UCSD-AML1 (cell line): Measurements from ENCODE around the gene ADAMTS6.
"Not testable (repeated sequence)": the region's sequence is repeated elsewhere in the genome, so short reads cannot be mapped to it uniquely, and the experiment has no call there.

Source experiments
- DNase-seq: peaks from one replicate; lab custom pipeline; 2025; ENCODE audit not compliant: unreplicated experiment; lab: John Stamatoyannopoulos, UW

ADAMTS6 gene

DNA sequence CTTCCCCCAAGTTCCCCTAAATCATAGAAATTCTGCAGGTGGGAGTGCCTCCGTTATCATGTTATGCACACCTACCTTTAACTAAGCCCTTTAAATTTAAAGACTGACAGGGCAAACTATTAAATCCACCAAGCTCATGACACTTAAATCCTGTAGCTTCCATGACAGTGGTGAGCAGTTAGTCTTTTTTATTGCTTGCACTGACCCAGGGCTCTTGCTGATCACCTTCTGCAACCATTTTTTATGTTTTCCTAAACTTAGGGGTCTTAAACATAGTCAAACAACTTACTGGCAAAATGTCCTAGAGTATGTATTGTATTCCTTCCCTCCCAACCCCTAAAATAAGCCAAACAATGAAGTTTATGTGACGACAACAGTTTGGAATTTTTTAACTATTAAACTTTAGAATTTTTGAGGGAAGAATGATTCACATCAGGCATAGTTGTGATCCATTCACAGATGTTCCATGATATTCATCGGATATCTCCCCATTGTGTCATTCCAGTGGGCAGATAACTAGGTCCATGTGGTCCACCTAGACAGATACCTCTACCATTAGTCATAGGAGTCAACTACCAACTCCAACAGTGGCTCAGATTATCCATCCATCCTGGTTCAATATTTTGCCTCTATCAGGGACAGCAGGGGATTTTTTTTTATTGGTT, 283.1 kb downstream of the ADAMTS6 start:
- DNase-seq: no peak

DNA sequence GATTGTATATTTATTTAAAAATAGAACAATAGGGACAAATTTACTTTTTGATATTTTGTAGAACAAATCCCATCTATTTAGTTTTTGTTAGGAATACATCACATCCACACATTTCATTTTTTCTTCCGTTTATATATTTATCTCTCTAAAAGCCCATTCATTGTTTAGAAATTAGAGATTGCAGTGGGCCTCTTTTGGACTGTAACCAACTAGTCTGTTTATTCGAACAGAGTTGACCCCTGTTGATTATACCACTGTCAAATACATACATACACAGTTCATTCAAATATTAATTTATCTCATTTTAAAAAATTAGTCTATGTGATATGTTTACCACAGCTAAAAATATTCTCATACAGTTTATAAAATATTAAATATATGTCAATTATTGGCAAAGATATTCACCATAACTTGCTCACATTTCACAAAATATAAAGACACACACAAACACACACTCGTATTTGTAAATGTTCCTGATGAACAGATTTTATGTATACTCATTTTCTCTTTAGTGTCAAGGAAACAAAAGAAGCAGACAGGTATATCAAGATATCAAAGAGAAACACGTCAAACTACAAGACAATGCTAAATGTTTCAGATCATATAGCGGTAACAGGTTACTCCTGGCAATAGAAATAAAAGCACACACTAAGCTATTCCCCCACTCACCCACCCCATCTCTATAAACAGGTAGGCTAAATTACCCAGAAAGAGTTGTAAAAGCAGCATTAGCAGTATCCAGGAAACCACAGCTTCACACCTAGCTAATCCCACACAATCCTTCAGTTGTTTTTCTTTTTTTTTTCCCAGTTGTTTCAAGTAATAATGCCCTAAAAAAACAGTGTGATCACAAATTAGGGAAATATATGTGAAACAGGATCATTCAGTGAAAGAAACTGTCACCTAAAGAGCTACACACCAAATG, 283.9 kb downstream of the ADAMTS6 start:
- DNase-seq: no peak

DNA sequence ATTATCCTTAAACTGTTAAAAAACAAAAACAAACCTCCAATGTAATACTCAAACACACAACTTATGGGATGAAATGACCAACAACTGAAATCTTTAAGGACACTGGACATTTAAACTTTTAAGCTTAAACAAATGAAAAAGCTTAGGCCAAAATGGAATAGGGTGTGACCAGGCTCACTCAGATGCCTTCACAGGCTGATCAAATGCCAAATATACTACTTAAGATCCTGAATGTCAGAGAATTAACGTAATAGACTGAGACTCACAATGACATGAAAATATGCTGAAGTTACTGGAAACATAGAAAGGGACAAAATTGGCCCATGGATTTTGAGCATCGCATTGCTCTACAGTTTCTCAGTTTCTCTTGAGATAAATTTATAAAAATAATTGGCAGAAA, 286.8 kb downstream of the ADAMTS6 start:
- DNase-seq: no peak

DNA sequence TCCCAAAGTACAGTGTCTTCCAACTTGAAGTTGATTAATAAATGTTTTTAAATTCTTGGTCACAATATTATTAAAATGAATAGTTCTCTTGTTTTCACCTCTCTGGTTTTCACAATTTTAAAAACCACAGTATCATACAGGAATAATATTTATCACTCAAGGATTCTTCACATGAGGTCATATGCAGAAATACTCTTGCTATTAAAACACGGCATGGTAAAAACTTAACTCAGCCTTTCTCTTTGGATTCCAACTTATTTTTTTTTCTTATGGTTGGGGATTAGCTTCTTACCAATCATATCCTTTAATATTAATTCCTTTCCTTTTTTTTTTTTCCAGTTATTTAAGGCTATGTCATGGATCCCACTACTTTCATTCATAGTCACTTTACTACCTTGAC, 289.4 kb downstream of the ADAMTS6 start:
- no peak for DNase-seq

DNA sequence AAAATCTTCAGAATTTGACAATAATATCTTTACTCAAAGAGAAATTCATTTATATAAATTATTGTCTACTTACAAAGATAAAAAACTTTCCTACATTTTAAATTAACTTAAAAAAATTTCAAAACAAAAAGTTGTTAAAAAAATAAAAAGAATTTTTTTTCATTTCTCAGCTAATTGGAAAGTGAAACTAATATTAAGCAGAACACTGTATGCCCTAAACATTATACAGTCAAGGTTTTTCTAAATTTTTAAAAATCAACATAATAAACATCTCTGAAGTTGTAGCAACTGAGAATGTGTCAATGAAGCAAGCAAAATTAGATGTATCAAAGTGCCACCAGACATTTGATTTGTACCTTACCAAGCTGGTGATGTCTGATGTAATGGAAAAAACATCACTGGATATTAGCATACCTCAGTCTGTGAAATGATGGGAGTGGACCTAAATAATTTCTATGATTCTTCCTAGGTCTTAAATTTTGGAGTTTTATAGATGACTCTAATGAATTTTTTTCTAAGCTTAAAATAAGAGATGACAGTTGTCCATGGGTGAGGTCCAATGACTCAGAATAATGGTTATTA, 290.1 kb downstream of the ADAMTS6 start:
- no peak for DNase-seq

DNA sequence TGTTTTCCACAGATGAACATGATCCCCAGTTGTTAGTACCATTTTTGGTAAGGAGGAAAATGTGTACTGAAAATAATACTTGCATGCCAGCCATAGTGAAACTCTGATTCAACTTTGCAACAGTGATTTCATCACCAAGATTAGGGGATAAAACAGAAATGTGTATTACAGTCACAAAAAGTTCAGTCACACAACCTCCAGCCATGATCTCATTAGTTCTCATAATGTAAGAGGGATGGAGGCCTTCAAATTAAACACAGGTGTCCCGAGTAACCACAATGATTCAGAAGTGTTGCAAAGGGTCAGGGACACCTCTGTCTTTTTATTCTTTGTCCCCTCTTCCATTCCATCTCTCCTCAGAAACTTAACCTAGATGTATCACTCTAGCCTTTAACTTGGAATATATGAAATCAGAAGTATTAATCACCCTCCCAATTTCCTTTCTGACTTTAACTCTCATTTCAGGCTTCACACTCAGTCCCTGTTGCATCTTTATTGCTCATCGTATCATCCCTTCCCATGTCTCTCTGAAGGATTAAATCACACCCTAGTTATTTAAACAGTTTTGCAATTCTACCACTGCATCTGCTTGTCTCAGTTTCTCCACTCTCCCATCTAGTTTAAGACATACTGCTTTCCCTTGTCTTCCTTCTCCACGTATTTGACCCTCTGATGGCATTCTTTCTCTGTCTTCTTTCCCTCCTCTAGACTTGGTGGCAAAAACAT, 291.2 kb downstream of the ADAMTS6 start:
- DNase-seq: no peak

DNA sequence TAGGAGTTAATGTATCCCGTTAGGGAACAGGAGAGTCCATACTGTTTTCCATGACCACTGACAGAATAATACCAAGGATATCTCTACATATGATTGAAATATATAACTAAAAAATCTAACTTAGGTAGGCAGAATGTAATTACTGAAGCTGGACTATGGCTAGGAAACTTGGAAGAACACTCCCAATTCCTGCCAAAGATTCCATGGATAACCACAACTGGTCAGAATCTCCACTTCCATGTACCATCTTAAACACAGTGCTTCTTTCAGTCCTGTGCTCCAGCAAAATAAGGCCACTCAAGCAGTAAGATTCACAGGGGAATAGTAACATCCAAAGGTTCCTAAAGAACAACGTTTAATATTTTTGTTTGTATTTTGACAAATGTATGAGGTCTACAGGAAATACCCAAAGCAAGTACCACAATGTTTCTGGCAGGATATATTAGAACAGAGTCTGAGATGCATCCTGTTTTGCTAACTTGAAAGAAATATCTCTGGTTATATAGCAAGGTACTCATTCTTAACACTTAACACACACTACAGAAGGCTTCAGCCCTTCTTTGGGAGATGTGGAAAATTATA, 295.0 kb downstream of the ADAMTS6 start:
- DNase-seq: no peak

DNA sequence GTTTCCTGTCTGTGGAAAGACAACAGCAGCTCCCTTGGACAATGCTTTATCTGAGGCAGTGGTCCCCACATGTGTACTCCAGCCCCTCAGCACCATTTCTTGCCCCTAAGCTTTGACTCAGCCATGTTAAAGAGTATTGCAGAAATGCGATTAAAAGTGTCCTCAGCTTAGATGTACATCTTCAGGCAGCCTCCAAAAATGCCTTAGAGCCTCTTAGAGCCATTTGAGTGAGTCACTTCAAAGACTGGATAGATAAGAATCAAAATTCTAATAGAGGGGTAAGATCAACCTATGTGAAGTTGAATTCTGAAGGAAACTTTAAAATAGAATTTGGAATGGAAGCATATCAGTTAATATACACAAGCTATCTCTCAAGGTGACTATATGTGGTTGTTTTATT, 296.3 kb downstream of the ADAMTS6 start:
- DNase-seq: no peak

DNA sequence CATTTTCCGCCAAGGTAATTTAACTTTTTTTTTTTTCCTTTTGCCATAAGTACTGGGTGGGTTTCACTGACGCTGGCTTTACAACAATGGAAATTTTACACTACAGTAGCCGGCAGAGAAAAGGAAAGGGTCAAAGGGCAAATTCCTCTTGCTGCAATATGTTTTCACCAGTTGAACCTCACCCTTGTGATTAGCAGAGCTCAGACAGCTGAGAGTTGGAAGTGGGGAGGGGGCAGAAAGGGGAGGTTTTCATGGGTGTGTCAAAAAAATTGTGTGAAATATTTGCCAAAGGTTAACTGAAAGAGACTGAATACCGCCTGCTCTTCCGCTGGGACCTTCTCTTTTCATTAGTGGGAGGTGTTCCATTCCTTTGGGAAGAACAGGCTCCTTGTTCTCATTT, 296.9 kb downstream of the ADAMTS6 start:
- no peak for DNase-seq

DNA sequence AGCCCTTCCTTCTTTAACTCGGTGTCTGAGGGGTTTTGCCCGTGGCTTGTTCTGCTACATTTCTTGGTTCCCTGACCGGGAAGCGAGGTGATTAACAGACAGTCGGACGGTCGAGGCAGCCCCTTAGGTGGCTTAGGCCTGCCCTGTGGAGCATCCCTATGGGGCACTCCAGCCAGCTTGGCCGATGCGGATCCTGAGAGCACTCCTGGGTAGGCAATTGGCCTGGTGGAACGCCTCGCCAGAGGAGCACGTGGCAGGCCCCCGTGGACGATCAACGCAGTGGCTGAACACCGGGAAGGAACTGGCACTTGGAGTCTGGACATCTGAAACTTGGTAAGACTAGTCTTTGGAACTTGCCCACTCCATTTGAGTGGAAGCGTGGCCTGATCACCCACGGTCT, 307.5 kb downstream of the ADAMTS6 start:
- not testable (repeated sequence) for DNase-seq

DNA sequence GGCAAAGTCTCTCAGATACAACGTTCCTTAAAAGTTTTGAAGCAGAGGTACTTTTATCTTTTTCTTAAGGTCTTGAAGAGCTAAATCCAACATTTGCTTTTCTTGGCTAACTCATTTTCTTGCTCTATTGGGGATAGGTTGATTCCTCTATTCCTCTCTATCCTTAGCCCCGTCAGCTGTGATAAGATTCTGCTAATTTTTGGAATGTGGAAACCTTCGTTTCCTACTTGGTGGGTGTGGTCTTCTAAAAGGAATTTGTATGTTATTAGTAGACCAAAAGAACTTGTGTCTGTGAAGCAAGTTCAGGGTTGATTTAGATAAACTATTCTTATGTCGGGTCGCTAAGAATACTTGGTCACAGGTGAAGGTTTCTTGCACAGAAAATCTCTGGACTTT, 308.6 kb downstream of the ADAMTS6 start:
- no peak for DNase-seq

DNA sequence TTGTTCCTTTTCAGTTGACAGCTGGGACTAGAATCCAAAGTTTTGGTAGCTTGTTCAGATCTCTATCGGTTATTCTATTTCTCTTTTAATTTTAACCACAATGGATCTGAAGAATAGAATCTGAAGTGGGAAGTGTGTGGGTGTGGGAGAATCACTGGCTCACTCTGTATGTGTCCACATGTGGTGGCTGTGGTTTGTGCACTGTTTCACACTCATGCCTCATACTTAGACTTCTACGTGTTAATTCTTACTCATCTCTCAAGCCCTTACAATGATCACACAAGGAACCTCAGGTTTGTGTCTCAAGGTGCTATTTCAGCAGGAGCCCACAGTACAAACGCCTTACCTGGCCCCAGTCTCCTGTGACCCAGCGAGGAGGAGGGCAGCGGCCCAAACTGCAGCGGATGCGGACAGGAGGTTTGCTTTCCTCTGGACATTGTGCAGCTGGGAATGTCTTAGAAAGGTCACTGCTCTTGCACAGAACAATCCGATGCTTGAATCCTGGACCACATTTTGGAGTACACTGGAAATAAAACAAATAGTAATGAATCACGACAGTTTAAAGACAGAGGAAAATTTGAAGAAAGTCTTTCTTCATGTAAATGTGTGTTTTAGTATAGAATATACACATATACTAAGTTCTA, 309.1 kb downstream of the ADAMTS6 start:
- DNase-seq: no peak

DNA sequence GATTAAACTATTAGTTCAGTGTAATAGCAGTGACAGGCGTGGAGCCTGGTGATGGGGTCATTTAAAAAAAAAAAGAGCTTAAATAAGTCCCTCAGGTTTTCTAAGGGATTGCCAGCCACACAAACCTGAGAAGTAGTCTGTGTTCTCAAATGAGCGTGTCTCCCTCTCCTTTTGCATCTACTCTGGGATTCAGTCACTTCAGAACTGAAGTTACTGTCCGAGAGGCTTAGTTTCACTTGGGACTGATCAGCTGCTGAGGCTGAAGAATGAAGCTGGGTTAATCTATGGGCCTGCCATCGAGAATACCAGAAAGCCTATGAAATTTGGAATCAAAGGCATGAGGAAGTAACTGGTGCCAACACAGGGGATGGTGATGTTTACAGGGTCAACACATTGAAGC, 310.1 kb downstream of the ADAMTS6 start:
- no peak for DNase-seq

DNA sequence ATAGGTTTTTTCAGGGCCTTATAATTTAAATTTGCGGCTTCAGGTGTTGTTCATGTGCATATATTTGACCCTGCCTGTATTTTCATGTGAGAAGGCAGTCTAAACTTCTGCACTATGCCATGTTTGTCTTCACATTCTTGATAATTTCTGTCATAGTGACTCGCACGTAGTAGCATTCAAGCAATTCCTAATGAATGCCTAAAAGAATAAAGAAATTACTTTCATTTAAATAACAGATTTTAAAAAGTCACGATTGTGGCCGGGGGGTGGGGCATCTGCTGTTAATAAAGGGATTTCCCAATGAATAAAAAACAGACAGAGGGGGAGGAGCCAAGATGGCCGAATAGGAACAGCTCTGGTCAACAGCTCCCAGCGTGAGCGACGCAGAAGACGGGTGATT, 318.0 kb downstream of the ADAMTS6 start:
- DNase-seq: no peak

DNA sequence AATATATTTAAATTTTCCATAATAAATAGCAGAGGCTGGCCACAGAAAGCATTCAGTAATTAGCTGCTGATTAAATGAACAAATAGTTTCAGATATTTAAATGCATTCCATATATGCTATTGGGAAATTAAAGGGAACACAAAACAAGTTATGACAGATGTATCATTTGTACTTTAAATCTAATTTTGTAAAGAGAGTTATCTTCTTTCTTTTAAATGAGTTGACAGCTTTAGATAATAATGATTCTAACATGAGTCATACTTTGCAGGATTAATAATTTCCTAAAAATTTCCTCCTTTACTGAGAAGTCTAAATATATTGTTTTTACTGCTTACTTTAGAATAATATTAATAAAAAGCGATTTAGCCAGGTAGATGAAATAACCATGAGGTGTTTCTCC, 320.1 kb downstream of the ADAMTS6 start:
- DNase-seq: no peak

DNA sequence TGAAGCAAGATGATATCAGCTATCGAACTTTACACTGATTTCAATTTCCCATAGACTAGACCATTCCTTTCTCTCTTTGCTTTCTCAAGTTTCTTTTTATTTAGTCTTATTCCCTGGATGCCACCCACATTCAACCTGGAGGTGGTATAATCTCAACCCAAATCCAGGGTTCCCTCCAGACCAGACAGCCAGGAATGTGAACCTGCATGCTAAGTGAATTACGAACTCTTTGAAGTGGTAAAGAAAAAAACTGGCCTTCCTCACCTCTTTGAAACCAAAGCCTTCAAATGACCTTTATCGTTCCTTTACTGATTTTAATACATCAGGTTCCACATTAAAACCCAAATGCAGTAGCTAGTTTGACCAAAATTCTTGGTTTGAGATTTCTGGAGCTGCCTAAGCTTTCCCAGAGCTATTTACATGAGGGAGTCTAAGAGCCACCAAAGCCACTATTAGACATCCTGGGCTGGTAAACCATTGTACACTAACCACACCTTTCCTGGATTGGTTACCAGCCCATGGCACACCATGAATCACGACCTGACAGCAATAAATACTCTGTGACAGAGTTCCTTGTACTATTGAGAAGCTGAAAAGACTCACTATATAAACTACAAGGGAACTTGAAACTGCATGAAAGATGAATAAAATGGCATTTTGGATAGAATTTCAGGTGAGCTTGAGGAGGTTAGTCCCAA, 323.7 kb downstream of the ADAMTS6 start:
- no peak for DNase-seq

DNA sequence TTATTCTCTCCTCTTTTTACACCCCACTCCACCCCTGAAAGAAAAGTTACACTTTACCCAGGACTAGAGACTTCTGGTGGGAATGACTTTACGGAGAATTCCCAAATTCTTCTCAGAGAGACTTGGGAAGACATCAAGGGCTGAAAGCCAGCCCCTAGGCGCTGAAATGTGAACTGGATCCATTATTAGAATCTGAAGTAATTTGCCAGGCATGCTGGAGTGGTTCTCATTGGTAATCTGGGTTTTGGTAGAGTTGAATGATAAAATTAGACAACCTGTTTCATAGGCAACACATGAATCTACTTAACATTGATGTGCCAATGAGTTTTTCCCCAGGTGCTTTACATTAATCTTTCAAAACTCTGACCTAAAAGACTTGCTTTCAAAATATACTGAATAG, 324.8 kb downstream of the ADAMTS6 start:
- DNase-seq: no peak

DNA sequence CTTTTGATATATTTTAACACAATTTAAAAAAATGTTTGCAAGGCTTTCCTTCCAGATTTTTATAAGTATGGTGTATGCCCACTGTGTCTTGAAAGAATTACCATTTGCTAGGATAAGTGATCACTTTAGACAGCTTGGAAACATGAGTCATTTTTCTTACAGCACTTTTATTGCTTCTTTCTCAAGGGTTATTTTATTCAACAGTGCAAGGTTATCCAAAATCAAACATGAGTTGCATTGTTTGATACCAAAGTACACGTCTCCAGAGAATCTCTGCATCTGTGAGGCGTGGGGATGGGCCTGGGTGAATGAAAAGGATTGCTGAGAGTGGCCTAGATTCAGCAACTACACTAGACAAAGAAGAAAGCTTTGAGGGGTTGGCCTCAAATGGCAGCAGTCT, 329.6 kb downstream of the ADAMTS6 start:
- no peak for DNase-seq

DNA sequence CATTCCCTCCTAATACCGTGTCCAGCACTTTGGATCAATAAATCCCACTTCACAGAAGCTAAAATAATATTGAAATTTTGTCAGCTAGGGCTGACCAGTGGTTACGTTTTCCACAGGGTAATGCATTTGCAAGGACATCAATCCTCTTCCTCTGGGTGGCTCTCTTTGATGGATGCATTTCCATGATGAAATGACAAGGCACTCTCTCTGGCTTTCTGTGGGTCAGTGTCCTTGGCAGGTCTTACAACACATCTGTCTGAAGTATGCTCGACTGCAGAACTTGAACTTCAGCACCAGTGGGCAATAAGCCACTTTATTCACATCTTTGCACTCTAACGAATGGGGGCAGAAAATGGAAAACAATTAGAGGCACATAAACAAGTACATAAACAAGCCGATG, 330.1 kb downstream of the ADAMTS6 start:
- DNase-seq: no peak
